HG02981 (cell line): ENCODE measurements around the gene TNIK.
A peak's percentile ranks its signal among the peaks of the same experiment; 100 is the strongest.

Experiments
- ATAC-seq: cut with Tn5 transposase; IDR thresholded peaks from one replicate; pipeline ENCODE4 v1.9.1; 2021; ENCODE audit warnings: mild to moderate bottlenecking, moderate library complexity; ENCODE audit not compliant: unreplicated experiment

The TNIK gene

GRCh38 chr3:171366043-171366442 is 94.2 kb downstream of the TNIK start:
- ATAC-seq: no peak

GRCh38 chr3:171365489-171365888 is 94.7 kb downstream of the TNIK start:
- ATAC-seq: no peak

- ATAC-seq: no peak
These were observed 95.7 kb downstream of the TNIK start for GRCh38 chr3:171364500-171364899.

GRCh38 chr3:171363202-171363601 is 97.0 kb downstream of the TNIK start:
- no peak for ATAC-seq

- no peak for ATAC-seq
These were observed 97.6 kb downstream of the TNIK start for GRCh38 chr3:171362575-171362974.

GRCh38 chr3:171358881-171359198 is 101.4 kb downstream of the TNIK start:
- no peak for ATAC-seq

GRCh38 chr3:171358181-171358880 is 101.9 kb downstream of the TNIK start:
- no peak for ATAC-seq

GRCh38 chr3:171357721-171358120 is 102.5 kb downstream of the TNIK start:
- ATAC-seq: no peak

GRCh38 chr3:171356251-171356650 is 104.0 kb downstream of the TNIK start:
- no peak for ATAC-seq

- no peak for ATAC-seq
These were observed 105.3 kb downstream of the TNIK start for GRCh38 chr3:171354706-171355582.

- no peak for ATAC-seq
These were observed 106.0 kb downstream of the TNIK start for GRCh38 chr3:171354049-171354705.

- ATAC-seq: no peak
These were observed 106.8 kb downstream of the TNIK start for GRCh38 chr3:171353423-171353822.

GRCh38 chr3:171352387-171352935 is 107.7 kb downstream of the TNIK start:
- ATAC-seq: no peak

GRCh38 chr3:171351676-171352075 is 108.5 kb downstream of the TNIK start:
- no peak for ATAC-seq

- ATAC-seq: no peak
These were observed 109.8 kb downstream of the TNIK start for GRCh38 chr3:171350364-171350763.

GRCh38 chr3:171349392-171349791 is 110.8 kb downstream of the TNIK start:
- ATAC-seq: no peak

GRCh38 chr3:171348121-171348520 is 112.1 kb downstream of the TNIK start:
- ATAC-seq: peak; percentile 9

GRCh38 chr3:171347301-171348039 is 112.7 kb downstream of the TNIK start:
- ATAC-seq: peak; percentile 61

GRCh38 chr3:171346582-171347300 is 113.5 kb downstream of the TNIK start:
- ATAC-seq: no peak

- no peak for ATAC-seq
These were observed 114.2 kb downstream of the TNIK start for GRCh38 chr3:171346019-171346418.
